HCEC 1CT (cell line): ENCODE measurements around the gene PHKB.
A peak's percentile ranks its signal among the peaks of the same experiment; 100 is the strongest.

ENCODE experiments used
- DNase-seq: peaks from one replicate; pipeline ENCODE4 v3.0.0-alpha.2; 2017

PHKB gene

DNA sequence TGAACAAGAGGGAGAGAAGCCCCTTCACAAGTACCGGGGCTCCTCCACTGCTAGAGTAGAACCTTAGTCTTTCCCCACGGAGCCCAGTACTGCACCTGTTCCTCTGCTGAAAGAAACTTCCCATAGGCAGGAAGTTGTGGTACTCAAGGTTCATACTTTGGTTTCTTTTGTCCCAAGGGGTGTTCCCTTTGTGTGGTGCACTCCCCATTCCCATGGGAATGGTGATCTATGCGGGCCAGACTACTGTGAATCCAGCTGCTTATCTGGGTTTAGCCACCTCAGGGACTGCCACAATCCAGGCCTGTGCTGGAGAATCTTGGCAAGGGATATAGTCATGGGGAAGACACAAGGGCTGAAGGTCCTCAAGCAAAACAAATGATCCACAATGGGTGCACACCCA, 110.6 kb downstream of the PHKB start:
- DNase-seq = no peak

DNA sequence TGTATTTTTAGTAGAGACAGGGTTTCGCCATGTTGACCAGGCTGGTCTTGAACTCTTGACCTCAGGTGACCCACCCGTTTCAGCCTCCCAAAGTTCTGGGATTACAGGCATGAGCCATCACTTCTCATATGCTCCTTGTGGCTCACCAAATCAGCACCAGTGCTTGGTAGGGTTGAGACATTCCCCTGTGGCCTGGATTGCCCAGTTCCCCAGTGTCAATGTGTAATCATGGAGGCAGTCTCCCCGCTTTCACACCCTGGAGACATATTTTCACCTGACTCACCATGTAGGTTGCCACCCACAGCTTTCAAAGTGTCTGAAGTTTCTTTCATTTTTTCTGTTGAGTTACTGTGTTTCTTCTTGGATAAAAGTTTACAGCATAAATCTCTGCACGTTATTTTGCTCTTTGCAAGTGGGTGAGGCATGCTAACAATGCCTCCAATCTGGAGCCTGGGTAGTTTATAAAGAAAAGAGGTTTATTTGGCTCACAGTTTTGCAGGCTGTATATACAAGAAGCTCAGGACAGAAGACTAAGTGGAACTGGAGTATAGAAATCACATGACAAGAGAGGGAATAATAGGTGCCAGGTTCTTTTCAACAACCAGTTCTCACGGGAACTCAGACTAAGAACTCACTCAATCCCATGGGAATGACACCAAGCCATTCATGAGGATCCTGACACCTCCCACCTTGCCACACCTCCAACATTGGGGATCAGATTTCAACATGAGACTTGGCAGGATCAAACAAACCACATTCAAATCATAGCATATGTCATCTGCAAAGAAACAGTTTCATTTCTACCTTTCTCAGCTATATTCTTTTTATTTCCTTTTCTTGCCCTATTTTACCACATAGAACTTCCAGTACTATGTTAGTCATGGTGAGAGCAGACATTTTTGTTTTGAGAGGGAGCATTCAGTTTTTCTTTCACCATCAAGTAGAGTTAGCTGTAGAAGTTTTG, 113.2 kb downstream of the PHKB start:
- peak; percentile 30 for DNase-seq

DNA sequence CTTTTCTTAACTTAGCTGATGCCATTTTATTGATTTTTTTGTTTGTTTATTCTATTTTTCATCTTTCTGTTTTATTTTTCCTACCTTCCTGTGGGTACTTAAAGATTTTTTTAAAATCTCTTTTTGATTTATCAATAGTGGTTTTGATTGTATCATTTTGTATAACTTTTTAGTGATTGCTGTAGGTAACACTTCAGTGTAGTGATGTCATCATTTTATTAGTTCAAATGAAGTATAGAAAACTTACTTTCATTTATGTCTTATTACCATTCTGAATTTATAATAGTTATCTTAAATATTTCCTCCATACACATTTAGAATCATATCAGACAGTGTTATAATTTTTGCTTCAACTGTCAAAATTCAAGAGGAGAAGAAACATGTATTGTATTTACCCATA, 115.9 kb downstream of the PHKB start:
- DNase-seq = no peak

DNA sequence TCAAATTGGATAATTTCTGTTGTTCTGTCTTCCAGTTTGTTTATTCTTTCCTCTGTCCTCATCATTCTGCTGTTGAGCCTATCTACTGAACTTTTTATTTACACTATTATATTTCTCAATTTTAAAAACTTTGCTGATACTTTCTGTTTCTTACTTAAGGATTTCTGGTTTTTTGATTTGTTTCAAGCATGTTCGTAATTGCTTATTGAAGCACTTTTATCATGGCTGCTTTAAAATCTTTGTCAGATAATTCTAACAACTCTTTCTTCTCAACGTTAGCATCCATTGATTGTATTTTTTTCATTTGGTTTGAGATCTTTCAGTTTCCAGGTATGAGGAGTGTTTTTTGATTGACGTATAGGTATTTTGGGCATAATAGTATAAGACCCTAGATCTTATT, 116.9 kb downstream of the PHKB start:
- DNase-seq = no peak

DNA sequence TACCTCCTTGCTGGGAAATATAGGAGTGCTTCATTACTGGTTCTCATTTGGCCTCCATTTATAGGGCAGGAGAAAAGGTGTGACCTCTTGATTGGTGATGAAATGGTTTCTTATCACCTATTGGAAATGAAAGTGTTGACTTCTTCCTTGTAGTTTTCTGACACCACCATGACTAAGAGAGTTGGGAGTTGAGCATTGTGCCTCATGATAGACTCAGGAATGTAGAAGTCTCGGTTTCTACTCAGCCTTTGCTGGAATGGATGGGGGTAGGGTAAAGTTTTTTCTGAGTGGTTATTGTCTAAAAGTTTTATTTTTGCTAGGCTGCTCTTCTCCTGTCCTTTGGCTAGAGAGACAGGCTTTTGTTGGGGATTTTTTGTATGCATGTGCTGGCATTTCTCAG, 117.4 kb downstream of the PHKB start:
- peak; percentile 23 for DNase-seq

DNA sequence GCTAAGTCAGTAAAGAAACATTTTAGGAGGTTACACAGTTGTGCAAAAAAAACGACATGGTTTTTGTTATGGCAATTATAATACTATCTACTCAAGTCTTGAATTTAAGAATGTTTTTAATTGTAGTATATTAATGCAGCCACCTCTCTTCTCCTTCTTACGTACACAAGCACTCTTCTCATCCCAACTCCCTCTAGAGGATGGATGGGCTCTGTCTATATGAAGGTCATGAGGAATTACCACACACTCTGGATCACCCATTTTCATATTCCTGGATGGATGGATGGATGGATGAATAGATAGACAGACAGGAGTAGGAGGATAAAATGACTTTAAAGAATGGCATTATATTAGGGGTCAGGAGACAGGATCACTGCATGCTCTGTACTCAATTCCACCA, 120.0 kb downstream of the PHKB start:
- no peak for DNase-seq

DNA sequence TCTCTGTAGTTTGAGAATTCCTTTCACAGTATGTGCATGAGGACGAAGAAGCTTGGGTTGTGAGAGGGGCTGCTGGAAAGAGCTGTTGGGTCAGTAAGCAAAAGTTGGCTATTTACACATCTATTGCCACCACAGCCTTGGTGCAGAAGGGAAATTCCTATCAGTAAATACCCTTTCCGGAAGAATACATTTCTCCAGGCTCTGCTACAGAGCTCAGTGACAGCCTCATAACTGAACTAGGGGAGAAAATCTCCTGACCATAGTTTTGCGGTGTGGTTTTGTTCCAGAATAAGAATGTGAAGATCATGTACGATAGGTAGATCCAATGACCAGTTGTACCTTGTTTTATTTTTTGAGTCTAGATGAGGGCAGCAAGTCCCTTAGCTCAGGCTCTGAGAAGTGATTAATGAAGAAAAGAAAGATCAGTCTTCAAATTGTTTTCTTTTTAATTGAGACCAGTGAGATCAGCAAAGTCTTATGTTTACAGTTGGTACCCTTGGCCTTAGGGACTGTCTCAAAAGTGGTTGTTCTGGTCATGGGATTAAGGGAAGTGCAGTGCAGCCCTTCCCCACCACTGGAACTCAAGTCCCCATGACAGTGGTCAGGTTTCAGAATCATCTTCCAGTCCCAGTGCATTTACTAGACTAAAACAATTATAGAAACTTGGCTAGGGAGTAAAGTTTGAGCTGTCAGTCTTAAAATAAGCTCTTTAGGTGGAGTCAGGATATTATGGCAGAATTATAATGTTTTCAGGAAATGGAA, 123.5 kb downstream of the PHKB start:
- no peak for DNase-seq

DNA sequence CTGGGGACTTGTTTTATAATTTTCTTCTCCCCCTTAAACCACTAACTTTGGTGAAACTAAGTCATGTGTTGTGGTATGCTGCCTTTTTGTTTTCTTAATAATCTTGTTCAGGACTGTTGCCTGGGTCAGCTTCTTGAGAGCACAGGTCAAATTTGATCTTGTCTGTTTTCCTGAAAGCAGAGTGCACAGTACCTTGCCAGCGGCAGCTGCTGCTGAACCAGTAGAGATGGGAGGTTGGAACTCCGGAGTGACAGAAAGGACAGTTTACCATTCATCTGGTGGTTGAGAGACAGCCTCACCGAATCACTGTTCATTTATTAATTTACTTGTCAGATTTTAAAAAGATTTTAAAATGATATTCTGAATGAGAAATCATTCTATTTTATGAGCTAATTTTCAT, 125.0 kb downstream of the PHKB start:
- DNase-seq = no peak

DNA sequence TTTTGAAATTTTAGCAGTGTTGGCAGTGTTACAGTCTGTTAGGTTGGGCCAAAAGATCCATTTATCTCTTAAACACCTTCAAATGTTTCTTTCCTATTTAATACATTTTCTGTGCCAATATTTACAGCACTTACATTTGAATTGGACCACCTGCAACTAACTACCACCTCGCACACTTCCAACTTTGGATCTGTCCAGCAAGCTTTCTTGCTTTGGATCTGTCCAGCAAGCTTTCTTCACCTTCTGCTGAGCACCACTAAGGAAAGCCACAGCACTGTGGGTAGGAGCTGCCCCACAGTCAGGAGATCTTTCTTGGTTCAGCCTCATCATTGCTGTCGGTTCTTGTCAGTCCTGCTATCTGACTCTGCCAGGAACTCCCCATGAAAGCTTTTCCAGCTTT, 129.3 kb downstream of the PHKB start:
- no peak for DNase-seq

DNA sequence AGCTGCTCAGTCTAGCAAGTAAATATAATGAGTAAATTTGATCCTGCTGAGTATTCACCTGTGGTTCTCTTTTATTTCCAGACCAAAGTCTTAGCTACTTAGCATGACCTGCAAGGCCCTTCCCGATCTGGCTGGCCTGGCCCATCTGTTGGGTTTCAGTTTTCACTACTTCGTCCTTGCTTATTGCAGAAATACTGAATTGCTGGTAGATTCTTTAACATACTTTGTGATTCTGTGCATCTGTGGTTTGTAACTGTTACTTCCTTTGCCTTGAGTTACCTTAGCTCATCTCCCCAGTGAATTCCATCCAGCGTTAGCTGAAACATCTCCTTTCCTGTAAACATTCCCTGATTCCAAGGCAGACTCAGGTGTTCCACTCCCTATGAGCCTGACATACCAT, 131.1 kb downstream of the PHKB start:
- DNase-seq = no peak

DNA sequence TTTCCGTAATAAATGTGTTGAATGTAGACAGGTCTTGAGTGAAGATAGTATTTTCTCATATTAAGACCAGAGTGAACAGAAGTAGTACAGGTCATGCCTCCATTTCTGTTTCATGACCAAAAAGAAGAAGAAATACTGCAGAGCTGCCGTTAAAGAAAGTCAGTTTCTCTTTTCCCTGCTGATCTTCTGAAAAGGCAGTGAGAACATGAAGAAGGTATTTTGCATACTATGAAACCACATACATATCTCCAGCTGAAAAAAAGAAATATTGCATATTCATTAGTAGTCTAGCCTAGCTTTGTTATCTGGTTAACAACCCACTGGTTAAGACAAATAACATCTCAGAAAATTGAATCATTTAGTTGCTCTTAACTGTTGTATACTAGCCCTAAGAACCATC, 138.4 kb downstream of the PHKB start:
- no peak for DNase-seq

DNA sequence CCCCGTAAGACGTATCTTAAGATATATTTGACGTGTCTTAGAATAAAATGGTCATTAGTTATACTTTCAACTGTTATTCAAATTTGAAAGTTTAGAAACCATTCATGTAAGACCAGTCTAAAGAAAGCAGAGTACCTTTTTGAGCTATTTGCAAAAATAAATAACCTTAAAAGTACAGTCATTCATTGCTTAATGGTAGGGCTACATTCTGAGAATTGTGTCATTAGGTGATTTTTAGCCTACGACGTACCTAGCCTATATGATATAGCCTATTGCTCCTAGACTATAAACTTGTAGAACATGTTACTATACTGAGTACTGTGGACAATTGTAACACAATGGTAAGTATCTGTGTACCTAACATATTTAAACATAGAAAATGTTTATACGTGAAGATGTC, 139.2 kb downstream of the PHKB start:
- no peak for DNase-seq

DNA sequence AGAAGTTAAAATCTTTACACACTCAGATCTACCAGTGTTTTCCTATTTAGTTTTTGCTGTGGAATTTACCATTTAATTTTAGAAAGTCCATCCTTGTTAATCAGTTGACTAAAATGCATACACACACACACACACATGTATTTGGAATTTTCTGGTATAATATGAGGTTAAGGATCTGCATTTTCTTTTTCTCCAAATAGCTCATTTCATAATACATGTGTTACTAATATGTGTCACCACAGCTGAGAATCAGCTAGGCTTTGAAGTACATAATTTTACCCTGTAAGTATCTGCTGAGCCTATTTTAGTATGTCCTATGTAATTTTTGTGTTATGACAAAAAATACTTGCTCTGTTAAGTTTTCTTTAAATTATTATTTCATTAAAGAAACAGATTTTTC, 143.2 kb downstream of the PHKB start:
- no peak for DNase-seq

DNA sequence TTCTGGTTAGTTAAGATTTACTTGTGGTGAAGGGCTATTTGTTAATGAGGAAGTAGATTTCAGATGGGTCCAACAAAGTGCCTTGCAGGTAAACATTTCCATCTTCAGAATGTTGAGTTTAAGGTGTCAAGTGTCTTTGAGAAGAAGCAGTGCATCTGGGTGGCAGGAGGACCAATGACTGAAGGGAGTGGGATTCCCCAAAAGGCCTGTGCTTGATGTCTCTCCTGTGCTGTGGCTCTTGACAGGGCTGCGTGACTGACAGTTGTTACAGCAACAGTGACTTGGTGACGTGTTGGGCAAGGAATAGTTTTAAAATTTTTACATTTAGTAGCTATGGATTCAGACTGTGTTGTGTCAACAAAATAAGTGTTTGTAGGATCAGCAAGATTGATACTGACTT, 149.9 kb downstream of the PHKB start:
- no peak for DNase-seq

DNA sequence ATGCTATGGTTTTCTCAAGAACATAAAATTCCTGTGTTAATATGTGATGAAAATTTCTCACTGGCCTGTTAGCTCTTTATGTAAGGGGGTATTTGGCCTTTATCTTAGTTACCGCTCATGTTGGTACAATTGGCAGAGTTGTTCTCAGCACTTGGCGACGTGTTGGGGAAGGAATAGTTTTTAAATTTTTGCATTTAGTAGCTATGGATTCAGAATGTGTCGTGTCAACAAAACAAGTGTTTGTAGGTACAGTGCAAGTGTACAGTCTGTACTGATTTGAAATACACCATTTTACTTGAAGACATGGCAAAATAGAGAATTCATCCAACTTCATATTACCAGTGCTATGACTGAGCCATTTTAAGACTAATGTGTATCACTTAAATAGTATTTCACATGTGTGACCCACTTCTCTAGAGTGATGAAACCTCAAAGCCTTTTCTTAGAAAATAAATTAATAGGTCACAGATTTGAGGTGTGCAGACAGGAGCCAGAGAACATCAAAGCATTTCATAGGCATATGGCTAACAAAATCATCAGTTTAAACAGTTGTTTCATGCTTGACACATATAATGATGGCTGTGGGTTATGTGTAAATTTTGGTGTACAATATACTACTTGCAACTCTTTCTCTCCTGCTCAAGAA, 150.8 kb downstream of the PHKB start:
- DNase-seq = no peak

DNA sequence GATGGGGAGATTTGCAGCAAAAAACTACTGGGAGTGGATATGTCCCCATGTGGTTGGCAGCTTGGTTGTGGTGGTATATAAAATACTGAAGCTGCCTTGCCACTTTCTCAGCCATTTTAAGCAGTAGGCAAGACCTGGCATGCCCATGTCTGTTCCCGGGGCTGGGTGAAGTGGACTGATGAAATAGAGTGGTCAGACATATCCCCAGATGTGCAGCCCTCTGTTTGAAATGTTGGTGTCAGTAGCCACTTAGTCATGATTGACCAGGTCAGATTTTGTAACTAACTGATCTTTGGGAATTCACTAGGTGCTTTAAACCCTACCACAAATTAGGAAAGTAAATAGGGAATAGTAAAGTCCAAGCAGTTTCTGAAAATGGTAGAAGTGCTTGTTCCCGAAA, 151.6 kb downstream of the PHKB start:
- peak; percentile 16 for DNase-seq

DNA sequence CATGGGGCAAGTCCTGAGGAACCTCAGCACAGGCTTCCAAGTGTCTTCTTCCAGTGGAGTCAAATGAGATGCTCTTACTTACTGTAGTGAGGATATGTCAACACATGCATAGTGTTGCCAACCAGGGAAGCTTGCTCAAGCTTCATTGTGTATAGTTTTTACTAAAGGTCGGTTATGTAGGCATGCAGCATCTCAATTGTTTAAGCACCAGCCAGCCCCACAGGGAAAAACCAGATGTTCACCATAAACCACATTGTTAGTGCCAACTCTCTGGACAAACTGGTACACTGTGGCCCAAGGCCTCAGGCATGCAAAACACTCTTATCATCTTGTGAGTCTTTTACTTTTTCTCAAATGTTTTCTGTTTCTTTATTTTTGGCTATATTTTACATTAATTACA, 152.1 kb downstream of the PHKB start:
- DNase-seq = no peak

DNA sequence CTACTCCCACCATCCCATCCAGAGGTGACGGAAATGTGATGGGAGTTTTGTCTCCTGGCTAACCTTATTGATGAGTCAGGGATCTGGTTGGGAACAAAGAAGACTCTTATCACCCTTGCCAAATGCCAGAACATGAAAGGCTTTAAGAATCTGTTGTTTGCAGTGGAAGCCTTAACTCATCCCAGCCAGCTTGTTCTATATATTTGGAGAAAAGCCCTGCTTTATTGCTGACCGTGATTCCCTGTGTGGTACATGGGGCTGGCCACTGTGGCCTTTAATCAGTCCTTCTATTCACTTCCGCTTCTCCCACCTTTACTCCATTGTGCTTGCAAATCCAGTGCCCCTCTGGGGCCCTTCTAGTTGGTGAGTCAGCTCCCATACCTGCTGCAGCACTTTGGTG, 156.6 kb downstream of the PHKB start:
- DNase-seq = no peak

DNA sequence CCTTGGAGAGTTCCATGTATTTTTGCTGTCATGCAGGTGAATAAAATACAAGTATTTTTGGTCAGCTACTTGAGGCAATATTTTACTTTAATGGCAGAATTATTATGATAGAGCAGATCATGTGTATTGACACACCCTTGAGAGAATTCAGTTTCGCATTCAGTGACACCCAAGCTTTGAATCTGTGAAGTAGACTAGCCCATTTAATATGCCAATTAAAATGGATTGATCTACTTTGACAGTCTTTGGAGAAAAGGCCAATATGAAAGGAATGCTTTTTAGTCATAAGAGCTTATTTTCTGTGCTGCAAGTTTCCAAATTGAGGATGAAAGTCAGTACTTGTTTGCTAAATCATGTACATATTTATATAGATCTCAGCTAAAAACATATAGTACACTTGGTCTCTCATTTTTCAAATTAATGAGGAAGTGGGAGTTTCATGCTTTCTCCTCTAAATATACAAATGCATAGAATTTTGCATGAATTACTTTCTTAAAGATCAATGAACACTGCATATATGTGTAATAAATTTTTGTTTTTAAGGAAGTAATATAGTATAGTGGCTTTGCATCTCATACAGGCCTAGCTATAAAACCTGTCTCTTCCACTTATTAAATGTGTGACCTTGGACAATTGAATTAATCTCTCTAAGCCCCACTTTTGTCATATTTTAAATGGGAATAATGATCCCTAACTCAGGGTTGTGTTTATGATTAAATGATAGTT, 161.5 kb downstream of the PHKB start:
- DNase-seq = no peak

DNA sequence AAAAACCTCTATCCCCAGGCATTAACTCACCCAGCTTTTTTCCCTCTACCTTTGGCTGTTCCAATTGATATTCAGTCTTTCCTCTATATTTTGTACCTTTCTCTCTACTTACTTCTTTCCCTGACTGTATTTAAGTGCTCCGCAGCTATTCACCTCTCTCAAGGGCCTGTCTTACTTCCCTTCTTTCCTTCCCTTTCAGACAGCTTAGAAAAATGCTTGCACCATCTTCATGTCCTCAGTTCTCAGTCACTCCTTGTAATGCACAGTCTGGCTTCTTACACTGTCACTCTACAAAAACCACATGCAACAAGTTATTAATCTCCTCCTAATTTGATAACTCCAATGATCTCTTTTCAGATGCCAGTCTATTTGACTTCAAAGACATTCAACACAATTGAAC, 163.4 kb downstream of the PHKB start:
- DNase-seq = no peak

DNA sequence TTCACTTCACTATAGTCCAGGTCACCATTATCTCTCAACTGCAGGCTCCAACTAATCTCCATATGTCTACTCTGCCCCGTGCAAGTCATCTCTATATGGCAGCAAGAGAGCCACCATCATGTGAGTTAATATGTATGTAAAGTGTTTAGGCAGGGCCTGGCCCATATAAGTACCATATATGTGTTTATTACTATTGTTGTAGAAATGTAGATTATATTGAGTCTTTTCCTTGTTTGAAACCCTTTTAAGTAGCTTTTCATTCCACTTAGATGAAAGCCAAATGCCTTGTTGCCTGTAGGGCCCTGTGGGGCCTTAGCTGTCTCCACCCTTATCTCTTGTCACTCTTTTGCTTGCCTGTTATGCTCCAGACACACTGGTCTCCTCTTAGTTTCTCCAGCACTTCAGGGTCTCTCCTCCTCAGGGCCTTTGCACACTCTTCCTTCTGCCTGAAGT, 164.0 kb downstream of the PHKB start:
- no peak for DNase-seq

DNA sequence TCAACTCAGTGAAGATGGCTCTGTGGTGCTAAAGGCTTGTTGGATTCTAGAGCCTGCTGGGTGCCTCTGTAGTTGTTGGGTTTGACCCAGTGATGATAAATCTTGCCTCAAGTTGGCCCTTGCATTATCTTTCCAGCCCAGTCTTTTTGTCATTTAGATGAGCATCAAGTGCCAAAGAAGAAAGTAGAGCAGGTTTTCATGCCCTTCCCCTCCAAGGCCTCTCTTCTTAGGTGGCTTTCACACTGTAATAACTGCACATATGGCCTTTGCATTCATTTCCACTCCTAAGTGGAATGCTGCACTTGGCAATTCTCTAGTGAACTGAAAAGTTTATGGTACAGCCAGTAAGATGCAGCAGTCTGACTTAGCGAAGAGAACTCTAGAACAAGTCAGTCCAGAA, 165.1 kb downstream of the PHKB start:
- DNase-seq = no peak

DNA sequence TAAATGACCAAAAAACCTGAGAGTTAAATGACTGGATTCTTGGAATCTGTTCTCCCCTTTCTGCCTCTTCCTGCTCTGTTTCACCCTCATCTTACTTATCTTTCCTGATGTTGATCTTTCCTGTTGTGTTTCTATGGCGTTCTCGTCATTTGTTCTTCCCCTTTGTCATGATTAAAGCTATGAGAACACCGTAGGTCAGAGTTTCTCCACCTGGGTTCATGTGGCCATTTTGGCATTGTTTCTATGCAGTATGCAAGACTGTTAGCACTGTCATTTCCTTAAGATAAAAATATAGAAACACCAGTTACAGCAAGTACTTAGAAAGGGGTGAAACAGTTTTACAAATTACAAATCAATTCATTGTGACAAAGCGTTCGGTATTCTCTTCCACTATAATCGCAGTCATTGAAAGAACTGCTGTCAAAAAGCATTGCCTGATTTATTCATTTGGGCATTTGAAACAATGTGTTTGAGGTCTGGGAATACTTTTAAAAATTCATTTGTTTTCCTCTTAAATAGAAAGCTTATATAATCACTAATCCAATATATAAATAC, 166.0 kb downstream of the PHKB start:
- no peak for DNase-seq
